NCI-H146 treated with DMSO at 0.1 percent for 48 hours (cell line): ENCODE results near the gene TSFM.

Experiments used
- DNase-seq: peaks from one replicate; lab custom pipeline; 2025; ENCODE audit not compliant: unreplicated experiment; lab: John Stamatoyannopoulos, UW

Gene TSFM

DNA sequence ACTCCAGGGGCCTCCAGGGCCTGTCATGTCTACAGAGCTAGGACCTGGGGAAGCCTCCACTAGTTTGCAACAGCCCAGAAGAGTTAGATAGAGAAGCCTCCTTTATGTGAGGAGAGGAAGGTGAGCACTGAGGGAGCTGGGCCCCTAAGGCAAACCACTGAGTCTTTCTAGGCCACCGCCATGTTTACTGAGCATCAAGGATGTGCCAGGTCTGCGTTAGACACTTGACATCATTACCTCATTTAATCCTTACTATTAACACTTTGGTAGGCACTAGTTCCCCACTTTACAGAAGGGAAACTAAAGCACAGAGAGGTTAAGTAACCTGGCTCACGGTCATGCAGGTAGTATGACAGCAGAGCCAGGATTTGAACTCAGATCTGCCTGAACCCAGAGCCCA is 51.1 kb downstream of the TSFM start:
- DNase-seq, result no peak

DNA sequence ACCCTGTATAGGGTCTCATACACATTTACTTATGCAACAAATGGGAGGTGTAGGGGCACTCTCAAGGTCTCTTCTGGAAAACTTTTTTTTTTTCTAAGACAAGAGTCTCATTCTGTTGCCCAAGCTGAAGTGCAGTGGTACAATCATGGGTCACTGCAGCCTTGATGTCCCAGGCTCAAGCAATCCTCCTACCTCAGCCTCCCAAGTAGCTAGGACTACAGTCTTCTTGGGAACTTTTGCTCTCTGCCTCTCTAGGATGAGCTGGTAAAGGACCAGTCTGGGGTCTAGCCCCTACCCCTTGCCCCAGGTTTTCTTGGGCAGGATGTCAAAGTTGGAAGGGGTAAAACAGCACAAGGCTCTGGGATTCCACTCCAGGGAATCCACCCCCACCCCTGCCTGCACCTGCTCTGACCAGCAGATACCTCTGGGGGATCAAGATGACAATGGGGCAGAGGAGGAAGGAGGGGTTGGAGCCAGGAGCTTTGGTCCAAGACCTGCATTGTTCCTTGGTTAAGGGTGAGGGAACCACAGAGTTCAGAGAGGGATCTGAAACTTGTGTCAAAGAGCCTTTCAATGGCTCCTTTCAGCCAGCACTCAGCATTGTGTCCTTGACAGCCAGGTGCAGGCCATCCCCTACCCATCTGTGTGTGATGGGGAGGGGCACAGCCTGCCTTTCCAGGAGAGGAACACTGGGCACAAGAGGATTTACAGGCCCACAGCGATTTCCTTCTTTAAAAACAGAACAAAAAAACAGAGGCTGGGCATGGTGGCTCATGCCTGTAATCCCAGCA is 51.7 kb downstream of the TSFM start:
- DNase-seq, result no peak

DNA sequence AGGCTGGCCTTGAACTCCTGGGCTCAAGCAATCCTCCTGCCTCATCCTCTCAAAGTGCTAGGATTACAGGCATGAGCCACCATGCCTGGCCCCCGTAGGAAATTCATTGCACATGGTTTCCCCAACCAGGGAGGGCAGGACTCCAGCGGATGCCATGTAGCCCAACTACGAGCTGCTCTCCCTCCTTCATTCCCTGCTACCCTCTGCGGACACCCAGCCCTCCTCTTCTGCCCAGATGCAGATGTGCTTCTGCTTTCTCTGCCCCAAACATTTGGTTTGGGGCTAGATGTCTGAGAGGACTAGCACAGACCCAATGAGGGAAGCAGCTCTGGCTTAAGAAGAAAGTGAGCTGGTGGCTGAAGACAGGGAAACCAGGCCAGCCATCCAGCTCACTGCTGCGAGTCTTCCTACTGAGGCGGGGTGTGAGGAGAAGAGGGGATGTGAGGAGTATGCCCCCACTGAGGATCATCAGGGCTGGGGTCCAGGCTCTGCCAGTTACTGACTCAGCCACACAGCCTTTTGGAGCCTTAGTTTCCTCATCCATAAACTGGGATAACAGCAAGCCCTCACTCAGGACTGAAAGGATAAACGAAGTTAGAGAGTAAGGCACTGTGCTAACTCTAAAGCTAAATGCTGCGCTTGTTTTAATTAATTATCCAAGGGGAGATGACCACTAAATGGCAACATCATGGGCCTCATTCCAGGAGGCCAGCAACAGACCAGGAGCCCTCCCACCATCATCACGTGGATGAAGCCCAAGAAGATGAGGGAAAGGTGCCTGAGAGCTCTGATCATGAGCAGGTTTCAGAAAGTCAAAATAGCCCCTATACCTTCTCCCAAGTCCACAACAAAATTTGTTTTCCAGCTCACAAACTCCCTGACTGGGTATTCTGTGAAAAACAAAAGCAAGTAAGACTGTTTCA is 53.0 kb downstream of the TSFM start:
- no peak for DNase-seq

DNA sequence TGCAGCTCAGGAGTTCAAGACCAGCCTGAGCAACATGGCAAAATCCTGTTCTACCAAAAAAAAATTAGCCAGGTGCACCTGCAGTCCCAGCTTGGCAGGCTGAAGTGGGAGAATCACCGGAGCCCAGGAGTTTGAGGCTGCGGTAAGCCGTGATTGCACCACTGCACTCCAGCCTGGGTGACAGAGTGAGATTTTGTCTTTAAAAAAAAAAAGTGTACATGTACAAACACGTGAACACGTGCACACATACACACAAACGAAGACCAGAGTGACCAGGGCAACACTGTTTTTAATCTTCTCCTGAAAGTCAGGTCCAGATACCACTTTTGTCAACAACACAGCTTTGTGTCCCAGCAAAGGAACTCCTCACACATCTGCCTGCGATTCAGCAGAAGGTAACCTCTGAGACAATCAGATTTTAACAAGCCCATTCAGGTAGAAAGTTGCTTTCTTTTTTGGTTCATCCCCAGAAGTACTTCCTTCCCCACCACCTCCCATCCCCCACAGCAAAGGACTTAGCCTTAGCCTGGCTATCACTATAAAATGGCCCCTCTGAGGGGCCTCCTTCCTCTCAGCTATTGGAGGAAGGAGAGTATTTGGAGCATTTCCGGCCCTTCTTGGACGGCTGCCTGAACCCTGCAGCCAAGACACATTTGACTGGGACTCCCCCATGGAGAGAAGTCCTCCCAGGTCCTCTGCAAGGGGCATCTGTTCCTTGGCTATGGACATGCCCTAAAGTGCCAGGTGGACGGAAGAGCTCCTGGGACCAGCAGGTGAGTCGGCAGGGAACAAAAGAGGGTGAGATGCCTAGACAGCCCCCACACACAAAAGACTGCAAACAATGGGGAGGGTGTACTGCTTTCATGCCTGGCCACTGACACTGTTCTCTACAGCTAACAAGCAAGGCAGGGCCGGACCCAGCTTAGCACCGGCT is 54.1 kb downstream of the TSFM start:
- peak; percentile 88 for DNase-seq

DNA sequence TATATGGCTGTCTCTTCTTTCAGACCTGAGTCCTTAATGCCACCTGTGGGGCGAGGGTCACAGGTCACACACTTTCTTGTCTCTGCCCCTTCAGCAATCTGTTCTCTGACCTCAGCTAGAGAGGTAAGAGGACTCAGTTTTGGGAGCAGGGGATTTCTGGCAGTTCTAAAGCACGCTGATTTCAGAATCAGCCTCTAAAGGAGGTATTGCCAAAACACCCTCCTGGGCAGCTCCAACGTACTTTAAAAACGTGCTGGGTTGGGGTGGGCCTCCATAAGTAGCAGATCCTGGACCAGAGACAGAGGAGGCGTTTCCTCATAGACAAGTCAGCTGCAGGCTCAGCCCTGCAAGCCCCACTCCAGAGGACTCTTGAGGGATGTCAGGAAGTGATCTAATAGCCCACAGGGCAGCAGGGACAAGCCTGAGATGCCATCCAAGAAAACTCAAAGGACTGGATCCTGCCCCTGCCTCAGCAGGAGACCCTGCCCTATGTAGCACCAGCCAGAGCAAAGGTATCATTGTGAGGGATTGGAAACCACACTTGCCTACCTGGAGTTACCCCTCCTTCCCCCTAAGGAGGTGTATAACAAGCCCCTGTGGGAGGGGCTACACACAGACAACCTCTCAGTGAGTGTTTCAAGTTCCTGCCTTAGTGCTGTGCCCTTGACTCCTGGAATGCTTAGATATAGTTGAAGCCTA is 55.4 kb downstream of the TSFM start:
- no peak for DNase-seq

DNA sequence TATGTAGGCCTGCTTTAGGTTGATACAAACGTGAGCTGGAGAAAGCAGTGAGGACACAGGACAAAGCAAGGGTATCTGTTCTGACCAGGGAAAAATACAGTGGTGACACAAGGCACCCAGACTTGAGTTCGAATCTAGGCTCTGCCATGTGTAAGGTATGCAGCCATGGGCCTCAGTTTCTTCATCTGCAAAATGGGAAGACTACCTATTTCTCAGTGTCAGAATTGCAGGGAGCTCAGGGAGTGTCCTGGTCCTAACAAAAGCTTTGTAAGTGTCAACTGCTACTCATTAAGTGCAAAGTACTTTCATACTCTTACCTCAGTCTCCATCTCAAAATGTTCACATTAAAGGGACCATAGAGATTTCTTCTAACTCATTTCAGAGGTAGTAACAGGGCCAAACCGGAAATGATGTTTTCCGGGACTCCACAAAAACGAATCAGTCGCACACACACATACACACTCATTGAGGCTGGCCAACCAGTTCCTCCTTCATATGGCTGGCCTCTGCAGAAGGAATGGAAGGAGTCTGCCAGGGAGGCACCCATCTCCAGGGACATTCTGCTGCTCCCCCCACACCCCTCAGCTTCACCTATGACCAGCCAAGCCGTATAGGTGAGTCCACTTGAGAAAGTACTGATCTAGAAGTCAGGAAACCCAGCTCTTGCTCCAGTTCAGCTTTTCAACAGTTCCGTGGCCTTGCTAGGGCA is 56.2 kb downstream of the TSFM start:
- DNase-seq, result no peak

DNA sequence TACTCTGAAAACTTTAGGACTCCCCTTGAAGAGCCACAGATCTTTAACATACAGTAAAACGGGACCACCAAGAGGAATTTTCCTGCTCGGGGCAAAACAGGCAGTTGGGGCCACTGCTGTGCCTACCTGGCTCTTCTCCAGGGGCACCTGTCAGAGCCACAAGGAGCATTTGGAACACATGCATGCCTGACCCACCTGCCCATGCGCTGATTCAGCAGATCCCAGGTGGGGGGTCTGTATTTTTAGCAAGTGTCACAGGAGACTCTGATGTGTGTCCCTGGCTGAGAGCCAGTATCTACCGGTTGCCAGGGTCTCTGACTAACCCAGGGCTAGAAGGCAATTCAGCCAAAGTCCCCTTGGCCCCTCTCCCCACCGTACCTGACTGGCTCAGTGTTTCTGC is 57.4 kb downstream of the TSFM start:
- no peak for DNase-seq

DNA sequence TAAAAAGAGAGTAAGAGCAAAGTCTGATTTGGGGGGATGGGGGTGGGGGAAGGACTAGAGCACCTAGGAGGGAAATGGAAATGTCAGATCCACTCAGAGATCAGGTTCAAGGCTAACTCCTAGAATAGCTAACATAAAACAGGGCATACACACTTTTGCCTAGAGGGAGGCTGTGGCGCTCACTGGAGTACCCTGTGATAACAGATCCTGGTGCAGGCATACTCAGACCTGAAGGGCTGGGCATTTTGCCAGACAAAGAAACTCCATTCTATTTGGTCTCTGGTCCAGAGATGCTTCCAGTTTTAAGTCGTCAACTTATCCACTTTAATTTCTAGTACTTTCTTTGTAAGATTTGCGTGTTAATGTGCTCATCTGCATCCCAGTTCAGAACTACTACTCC is 58.1 kb downstream of the TSFM start:
- DNase-seq, result no peak

DNA sequence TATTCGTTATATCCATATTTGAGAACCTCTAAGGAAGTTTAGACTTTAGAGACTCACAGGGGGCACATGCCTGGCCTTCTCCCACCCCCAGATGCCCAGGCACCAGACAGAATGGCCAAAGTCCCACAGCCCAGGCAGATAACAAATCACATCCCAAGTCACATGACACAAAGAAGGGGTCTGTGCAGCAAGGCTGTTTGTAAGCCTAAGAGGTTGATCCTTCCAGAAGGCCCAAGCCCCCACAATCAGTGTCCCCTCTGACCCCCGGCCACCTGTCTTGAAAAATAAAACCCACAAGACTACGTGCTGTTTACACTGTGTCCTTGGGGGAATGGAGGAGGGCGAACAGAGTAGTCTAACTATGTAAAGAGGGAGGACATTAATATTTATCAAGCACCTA is 58.9 kb downstream of the TSFM start:
- no peak for DNase-seq

DNA sequence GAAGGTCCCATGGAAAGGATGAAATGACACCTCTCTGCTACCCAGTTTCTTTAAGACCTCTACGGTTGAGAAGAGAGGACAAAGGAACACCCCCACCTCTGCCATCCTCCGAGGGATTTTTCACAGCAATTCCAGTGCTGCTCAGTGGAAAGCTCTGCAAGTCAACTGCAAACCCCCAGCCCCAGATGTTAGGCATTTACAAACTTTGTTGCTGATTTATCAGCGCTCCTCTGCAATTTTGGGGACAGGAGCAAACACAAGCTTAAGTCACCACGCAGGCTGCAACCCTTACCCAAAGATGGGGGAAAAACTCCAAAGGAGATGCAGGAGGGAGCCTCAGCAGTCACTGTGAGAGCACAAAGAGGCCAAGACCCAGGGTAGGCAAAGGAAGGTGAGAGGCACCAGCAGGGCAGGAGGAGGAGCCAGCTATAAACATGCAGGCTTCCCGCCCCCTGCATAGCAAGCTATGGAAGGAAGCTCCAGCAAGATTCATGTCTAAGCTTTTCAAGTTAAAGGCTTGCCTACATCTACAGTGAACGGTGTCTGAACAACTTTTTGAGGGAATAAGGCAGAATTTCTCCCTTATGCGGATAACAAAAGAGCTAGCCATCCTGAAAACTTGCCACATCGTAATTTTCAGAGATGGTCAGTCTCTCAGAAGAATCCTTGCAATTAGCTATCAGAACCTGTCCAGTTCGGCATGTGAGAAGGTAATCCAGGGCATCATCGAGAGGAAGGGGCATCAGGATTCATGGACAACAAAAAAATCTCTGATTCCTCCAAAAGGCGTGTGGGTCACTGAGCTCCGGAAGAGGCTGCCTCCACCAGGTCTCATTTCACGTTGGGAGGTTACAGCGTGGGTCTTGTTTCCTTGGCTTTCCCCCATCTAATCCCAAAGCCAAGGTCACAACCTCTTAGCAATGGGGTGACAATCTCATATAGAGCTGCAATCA is 60.0 kb downstream of the TSFM start:
- DNase-seq, result no peak

DNA sequence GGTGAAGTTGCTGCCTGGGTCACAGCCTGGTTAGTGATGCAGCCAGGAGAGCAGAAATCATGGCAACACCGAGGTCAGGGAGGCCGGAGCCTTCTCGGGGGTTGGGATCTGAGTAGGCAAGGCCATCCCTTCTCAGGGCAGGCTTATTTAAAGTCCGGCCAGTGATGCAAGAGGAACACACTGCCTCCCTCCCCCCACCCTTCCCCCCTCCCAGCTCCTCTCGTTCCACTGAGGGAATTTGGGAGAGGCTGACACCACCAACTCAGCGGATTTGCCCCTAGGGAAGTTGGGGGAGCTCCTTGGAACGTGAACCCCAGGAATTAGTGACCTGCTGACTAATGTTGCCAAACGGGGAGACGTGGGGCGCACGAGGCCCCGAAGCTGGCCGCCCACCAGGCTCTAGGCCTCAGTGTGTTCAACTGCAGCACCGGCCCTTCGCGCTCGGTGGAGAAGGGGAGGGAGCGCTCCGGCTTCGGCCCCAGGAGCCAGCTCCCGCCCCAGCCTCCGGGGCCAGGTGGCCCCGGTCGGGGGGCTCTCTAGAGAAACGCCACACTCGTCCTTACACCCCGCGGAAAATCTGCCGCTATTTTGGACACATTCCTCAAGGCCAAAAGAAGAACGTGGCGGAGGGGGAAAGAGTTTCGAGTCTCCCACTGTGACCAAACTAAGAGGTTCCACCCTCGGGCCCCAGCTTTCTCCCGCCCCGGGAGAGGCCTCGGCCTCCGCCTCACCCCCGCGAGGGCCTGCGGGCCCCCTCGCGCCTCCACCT is 62.3 kb downstream of the TSFM start:
- no peak for DNase-seq

DNA sequence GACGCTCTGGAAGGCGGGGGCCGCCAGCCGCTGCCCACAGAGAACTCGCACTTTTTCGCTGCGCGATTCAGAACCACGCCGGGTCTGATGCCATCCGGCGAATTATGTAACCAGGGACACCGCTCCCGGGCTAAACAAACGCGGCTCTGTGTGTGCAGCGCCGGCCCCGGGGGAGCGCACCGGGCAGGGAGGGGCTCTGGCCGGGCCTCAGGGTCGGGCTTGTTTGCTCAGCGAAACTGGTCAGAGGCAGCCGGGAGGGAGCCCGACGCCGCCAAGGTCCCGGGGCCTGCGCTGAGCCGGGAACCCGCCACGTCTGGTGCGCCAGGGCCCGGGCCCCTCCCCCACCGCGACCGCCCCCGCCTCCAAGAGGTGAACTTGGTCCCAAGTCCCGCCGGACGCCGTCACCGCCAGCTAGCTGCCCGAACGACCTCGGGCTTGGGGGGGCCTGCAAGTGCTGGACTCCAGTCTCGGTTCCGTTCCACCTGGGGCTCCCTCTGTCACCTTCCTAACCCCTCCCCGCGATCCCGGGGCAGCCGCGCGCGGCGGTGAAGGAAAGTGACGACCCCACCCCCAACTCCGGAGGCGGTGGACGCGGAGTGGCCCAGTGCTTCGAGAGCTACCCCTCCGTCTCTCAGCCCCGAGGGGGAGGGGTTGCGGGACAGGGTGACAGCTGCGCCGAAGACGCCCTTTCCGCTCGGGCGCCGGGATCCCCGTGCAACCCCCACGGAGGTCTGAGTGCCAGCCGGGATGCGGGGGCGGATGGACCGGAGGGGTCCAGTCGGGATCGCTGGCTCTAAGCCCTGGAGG is 63.1 kb downstream of the TSFM start:
- DNase-seq, result peak; percentile 21

DNA sequence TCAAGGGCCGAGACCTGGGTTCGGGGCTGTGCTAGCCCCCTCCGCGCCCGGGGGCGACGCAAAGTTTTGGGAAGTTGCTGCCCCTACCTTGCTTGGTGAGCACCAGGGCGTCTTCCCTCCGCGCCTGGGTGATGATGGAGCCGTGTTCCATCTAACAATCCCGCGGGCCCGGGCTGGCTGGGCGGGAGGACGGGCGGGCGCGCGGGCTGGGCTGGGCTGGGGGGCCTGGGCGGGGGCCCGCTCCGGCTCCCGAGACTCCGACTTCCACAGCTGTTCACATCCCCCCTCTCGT is 63.6 kb downstream of the TSFM start:
- no peak for DNase-seq

DNA sequence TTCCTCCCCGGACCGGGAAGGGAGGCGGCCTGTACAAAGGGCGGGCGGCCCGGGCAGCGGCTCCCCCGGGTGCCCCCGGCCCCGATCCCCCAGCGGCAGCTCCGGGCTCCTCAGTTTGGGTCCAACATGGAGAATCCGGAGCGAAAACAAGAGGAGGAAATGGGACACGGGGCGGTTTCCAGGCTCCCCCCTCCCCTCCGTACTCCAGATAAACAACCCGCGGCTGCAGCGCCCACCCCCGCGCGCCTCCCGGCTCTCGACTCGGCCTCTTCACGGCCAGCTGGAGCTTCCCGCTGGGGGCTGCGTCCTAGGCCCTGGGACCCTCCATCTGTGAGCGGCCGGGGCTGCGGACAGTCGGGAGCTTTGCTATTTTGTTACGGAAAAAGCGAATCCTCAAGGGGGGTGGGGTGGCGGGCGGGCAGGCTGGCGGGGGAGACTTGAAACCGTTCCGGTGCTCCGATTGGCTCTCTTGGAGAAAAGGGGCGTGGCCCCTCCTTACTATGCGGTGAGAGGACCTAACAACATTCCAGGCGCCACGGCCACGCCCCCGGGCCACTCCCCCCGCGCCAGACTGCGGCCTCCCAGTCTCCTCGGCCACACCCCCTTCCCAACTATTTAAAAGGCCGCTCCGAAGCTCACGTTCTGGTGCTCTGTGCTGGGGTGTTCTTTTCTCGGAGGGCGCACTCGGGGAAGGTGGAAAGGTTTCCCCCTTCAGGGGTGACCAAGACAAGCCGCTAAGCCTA is 64.2 kb downstream of the TSFM start, which contains the start of gene CTDSP2:
TSS of gene CTDSP2 (minus strand) at position 153 of the 743 bp plus-strand sequence. CDS start 294 bp downstream, outside the sequence.
- DNase-seq, result peak; percentile 91
